GM18517 (cell line): ENCODE data around the gene SCUBE1.

Source experiments
- ATAC-seq: cut with Tn5 transposase; IDR thresholded peaks from one replicate; pipeline ENCODE4 v1.9.1; 2021; ENCODE audit warnings: mild to moderate bottlenecking, moderate library complexity; ENCODE audit not compliant: unreplicated experiment

SCUBE1 gene

GRCh38 chr22:43262990-43263644, 80.1 kb downstream of the SCUBE1 start:
- ATAC-seq: no peak

- ATAC-seq: no peak
Measured at GRCh38 chr22:43260331-43261231, 82.6 kb downstream of the SCUBE1 start.

DNA sequence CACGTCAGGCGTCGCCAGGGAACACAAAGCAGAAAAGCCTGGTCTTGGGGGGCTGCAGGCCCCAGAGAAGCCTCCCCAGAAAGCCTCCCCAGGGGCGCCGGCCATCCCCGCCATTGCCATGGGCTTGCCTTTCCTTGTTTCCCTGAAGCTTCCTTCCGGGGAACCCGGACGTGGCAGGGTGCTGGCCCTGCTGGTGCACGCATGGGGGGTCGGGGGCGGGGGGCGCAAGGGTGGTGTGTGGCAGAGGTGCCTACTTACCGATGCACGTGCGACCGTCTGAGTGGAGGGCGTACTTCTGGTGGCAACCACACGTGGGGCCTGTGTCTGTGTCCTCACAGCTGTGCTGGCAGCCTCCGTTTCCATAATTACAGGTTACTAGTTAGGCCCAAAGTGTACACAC, 85.2 kb downstream of the SCUBE1 start:
- no peak for ATAC-seq

DNA sequence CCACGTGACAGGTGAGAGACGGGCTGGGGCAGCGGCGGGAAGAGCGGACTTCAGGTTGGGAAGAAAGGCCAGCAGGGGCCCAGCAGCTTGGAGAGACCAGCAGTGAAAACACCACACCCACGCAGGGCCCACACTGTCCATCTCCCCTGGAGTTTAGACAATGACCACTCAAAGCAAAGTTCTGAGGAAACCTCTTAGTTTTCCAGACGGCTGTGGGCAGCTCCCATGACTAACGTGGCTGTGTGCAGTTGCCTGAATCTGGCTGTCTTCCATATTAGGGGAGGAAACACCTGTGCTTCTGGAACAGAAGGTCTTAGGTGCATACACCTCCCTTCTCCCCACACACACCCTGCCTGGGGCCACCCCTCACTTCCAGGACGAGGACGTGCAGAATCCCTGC, 85.6 kb downstream of the SCUBE1 start:
- ATAC-seq: no peak

DNA sequence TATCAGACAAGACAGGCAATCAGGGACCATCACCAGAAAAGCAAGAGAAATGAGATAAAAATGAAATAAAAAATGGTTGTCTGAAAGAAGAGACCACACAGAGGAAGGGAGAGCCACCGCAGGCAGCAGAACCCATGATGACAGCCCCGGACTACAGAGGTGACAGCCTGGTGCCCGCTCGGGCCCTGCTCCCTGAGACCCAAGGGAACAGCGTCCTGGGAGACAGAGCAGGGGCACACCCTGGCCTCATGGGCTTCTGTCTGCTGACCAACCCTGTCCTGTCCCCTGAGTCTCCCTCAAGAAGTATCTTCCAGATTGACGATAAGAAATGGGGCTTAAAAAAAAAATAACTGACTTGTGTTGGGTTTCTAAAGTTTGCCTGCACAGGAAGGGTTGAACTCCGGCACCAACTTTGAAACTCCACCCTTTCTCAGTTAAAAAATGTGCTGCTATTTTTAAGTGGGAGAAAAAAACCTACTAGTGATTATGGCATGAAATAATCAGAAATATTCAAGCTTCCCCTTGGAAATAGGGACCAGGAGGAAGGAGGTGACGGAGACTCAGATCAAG, 86.1 kb downstream of the SCUBE1 start:
- no peak for ATAC-seq

GRCh38 chr22:43256569-43256968, 86.6 kb downstream of the SCUBE1 start:
- ATAC-seq: no peak

DNA sequence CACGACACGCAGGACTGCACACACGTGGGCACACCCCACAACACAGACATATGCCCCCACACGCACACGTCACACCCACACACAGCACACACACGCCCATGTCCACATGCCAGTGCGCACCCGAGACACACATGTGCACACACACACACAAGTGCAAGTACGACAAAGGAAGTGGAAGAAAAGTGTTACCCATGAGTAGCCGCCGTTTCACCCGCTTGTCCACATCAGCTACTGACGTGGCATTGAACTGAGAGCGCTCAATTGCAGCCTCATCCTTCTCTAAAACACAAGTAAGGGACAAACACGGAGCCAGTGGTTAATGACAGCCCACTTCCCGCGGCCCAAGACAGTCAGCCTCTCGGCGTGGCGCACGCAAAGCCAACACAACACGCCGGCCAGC, 87.9 kb downstream of the SCUBE1 start:
- ATAC-seq: no peak

DNA sequence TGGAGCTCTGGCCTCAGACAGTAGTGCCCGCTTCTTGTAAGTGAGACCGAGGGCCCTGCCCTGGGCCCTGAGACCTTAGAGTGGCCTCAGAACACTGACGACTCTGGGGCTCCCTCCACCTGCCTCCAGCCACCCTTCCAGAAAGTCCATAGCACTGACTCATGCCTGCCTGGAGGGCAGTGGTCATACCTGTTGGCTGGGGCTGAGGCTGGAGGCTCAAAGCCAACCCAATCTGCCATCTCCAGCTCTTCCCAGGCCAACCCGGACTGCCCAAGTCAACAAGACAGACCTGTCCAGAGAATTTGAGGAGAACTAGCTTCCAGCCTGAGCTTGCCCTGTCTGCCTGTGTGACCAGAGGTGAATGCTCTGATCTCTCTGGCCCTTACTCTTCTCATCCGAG, 89.3 kb downstream of the SCUBE1 start:
- no peak for ATAC-seq

- no peak for ATAC-seq
Measured at GRCh38 chr22:43252319-43252718, 90.9 kb downstream of the SCUBE1 start.

- no peak for ATAC-seq
Measured at GRCh38 chr22:43249789-43250471, 93.2 kb downstream of the SCUBE1 start.

- ATAC-seq: no peak
Measured at GRCh38 chr22:43247546-43248260, 95.5 kb downstream of the SCUBE1 start.

GRCh38 chr22:43246188-43246587, 97.0 kb downstream of the SCUBE1 start:
- ATAC-seq: no peak

DNA sequence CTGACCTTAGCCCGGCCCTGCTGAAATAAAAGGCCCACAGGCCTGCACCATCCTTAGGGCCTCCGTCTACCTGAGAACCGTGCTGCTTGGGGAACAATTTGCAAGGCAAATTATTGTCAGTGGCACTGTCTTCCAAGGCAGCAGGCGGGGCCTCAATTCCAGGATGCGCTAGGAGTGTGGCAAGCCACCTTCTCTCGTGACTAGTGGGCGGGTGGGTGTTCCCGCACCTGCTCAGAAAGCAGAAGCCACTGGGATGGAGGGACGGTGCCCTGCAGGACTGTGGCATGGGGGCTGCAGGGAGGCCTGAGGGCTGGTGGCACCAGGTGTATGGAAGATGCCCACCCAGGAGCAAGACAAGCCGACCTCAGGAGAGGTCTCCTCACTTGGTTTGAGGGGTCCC, 97.5 kb downstream of the SCUBE1 start:
- ATAC-seq: no peak

GRCh38 chr22:43244803-43245527, 98.2 kb downstream of the SCUBE1 start:
- ATAC-seq: no peak

DNA sequence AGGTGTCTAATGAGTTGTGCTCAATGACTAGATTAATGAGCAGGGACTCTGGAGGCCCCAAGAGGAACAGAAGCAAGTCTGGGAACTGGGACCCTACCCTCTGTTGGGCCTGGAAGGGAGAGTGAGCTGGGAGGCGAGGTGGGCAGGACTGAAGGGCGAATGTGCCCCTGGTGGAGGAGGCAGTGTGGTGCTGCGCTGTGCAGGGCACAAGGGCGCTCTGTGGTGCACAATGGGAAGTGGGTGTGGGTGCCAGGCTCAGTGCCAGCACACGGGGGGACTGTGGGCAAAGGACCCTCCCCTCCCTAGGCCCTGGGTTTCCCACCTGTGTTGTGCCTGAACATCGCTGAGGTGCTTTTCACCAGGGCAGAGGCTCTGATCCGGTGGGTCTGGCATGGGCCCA, 98.8 kb downstream of the SCUBE1 start:
- no peak for ATAC-seq

DNA sequence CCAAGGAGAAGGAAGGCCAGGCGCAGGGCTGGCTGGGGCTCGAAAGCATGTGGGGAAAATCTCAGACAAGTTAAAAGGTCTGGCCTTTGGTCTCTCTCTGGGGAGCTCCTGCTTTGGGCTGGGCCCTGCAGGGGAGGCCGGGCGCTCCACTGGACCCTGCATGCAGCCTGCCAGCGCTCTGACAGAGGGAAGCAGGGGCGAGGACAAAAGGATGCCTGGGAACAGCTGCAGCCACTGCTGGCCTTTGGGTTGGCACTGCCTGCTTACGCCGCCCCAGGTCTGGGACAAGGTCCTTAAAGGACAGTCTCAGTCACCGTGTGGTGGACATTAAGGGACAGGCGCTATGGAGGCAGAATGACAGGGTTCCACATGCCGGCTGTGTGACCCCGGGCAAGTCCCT, 99.8 kb downstream of the SCUBE1 start:
- no peak for ATAC-seq

DNA sequence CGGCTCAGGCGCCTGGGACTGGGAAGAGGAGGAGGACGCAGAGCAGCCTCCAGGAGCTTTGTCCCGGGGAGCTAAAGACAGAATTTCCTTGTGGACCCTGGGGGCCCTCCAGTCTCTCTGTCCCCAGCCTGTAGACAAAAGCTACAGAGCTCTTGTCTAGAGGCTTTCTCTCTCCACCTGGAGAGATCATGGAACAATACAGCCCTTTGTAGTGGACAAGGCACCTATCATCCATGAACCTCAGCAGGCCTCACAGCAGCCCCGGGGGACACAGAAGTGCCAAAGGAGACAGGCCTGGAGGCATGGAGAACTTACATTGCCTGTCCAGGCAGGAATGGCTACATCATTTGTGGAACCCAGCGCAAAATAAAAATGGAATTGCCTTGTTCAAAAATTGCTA, 100.5 kb downstream of the SCUBE1 start:
- no peak for ATAC-seq

DNA sequence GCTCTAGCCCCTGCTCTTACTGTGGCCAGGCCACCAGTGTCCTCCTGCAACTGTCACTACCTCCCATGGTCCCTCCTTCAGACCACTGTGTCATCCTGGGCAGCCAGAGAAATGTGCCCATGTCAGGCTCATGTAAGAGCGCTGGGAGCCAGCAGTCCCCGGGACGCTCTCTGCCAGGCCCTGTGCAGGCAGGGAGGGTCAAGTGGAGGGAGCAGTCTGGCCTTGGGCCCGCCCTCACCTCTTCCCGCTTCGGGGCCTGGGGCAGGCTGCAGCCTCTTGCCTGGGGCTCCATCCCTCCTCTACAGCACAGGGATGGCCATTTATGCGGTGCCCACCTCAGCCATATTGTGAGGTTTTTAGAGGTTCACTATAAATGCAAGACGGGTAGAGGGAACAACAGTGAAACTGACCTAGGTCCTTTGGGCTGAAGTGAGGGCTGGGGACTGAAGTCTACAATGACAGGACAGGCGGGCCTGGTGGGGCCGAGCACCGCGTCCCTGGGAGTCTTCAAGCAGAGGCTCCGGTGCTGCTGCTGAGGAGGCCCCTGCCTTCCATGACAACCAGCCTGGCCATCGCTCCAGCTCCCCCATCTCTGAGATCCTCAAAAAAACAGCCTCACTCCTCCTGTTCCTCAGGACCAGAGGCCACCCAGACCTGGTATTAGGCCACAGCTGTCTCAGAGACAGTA, 101.3 kb downstream of the SCUBE1 start:
- ATAC-seq: no peak

GRCh38 chr22:43241138-43241597, 102.0 kb downstream of the SCUBE1 start:
- no peak for ATAC-seq
